ENCODE data around the gene TRMT10B. TPM values are rescaled to one million over a fixed set of nuclear protein-coding genes. Genes with fewer than 3 reads are reported as not detected.

The TRMT10B gene
- polyA plus RNA-seq, 2 of the 4 experiments (the other 2 are of a cell fraction), result 6.5 to 10.1 TPM

GRCh38 chr9:37727013-37727412 lies 26.6 kb upstream of the TRMT10B start:
- TF ChIP-seq NR3C1 (IDR thresholded peaks at IDR 0.05) (no peak), E2F6 (IDR thresholded peaks at IDR 0.05; ENCODE audit: borderline replicate concordance, low read depth) (no peak), FOXS1 (CRISPR knock-in tag; IDR thresholded peaks at IDR 0.05) (no peak), JUNB (IDR thresholded peaks at IDR 0.05) (no peak), HOXB5 (CRISPR knock-in tag; IDR thresholded peaks at IDR 0.05) (no peak), RCOR1 (IDR thresholded peaks at IDR 0.05; ENCODE audit: low read depth, low read length) (no peak), CBX2 (IDR thresholded peaks at IDR 0.05; ENCODE audit: borderline replicate concordance, low read depth) (no peak)
- Histone ChIP-seq H3K4me3 (no peak overlapping the region), H3K27ac (no peak overlapping the region), H3K9me3 (no peaks in the 10 kb centered on the region), H3K4me1 (no peaks in the 10 kb centered on the region), H3K4me2 (no peak overlapping the region)
- WGBS (ENCODE audit: missing lambda C conversion rate), result 79% methylated on average over 5 of the region's 5 CpGs
- ATAC-seq (no peak), DNase-seq (ENCODE audit: low read depth in 1 of 2, low spot score in 1 of 2) (no peak), FAIRE-seq (no peak)
- ChIA-PET POLR2A (no interaction called here), CTCF (interaction anchor here (2.1 kb wide), 1 partner anchor 11 kb away, joined by 6 read pairs; no protein-coding TSS in a partner anchor)

GRCh38 chr9:37729499-37729898 lies 24.1 kb upstream of the TRMT10B start:
- CTCF ChIA-PET, result interaction anchor here (1.5 kb wide), 1 partner anchor 25 kb away, joined by 3 read pairs; no protein-coding TSS in a partner anchor
- H3K4me1 ChIP-seq, result no peaks in the 10 kb centered on the region
- POLR2A ChIA-PET, result no interaction called here
- TF ChIP-seq CEBPB (IDR thresholded peaks at IDR 0.05) (peak in 1 of 2 experiments; percentile 54; a peak in 1 of 4 replicates), POLR2A (IDR thresholded peaks at IDR 0.05; ENCODE audit: low read length) (no peak)
- no peaks in the 10 kb centered on the region for H3K9me3 ChIP-seq
- FAIRE-seq (no peak), ATAC-seq (no peak), DNase-seq (ENCODE audit: low read depth in 1 of 2, low spot score in 1 of 2) (no peak)
- no peak overlapping the region for H3K4me3 ChIP-seq
- 69% methylated on average over 9 of the region's 9 CpGs for WGBS (ENCODE audit: missing lambda C conversion rate)
- no peak overlapping the region for H3K4me2 ChIP-seq
- no peak overlapping the region for H3K27ac ChIP-seq

GRCh38 chr9:37730256-37730655 lies 23.3 kb upstream of the TRMT10B start:
- 30% methylated on average over 3 of the region's 3 CpGs for WGBS (ENCODE audit: missing lambda C conversion rate)
- Histone ChIP-seq H3K9me3 (no peaks in the 10 kb centered on the region), H3K27ac (no peak overlapping the region), H3K4me3 (no peak overlapping the region), H3K4me1 (no peaks in the 10 kb centered on the region), H3K4me2 (no peak overlapping the region)
- ChIA-PET POLR2A (no interaction called here), CTCF (no interaction called here)
- ATAC-seq (no peak), DNase-seq (ENCODE audit: low read depth in 1 of 2, low spot score in 1 of 2) (no peak), FAIRE-seq (no peak)
- TF ChIP-seq GATA3 (IDR thresholded peaks at IDR 0.05; ENCODE audit: borderline replicate concordance) (no peak), RARB (CRISPR knock-in tag; IDR thresholded peaks at IDR 0.05) (no peak), ZSCAN20 (CRISPR knock-in tag; IDR thresholded peaks at IDR 0.05) (no peak), MYC (IDR thresholded peaks at IDR 0.05; ENCODE audit: borderline replicate concordance, low read length) (no peak)

DNA sequence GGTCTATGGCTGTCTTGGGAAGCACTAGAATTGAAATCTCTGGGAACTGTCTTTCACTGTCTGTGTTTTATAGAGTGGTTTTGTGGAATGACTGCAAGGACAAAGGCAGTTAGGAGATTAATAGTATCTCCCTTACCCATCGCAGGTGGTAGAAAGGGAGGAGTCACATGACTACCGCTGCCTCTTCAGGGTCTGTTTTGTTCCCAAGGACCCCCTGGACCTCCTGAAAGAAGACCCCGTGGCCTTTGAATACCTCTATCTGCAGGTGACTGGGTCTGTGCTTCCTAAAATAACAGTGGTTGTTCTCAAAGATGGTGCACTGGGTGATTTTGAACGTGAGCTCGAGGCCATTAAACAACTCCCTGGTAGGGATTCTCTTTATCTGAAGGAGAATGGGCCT lies 22.8 kb upstream of the TRMT10B start:
- Histone ChIP-seq H3K27ac (no peak overlapping the region), H3K9me3 (no peaks in the 10 kb centered on the region), H3K4me2 (no peak overlapping the region), H3K4me3 (no peak overlapping the region), H3K4me1 (no peaks in the 10 kb centered on the region)
- ATAC-seq, result no peak
- no peak for TF ChIP-seq REST (IDR thresholded peaks at IDR 0.05)
- TF ChIP-seq RCOR1 (IDR thresholded peaks at IDR 0.05; ENCODE audit: low read depth, low read length), result no peak
- no peak for TF ChIP-seq RFX5 (IDR thresholded peaks at IDR 0.05)
- TF ChIP-seq, protein P1, sequence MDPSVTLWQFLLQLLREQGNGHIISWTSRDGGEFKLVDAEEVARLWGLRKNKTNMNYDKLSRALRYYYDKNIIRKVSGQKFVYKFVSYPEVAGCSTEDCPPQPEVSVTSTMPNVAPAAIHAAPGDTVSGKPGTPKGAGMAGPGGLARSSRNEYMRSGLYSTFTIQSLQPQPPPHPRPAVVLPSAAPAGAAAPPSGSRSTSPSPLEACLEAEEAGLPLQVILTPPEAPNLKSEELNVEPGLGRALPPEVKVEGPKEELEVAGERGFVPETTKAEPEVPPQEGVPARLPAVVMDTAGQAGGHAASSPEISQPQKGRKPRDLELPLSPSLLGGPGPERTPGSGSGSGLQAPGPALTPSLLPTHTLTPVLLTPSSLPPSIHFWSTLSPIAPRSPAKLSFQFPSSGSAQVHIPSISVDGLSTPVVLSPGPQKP (IDR thresholded peaks at IDR 0.05; ENCODE audit: low read depth, low read length), result no peak
- no peak for TF ChIP-seq ZSCAN20 (CRISPR knock-in tag; IDR thresholded peaks at IDR 0.05)
- TF ChIP-seq GATA3 (IDR thresholded peaks at IDR 0.05; ENCODE audit: borderline replicate concordance), result no peak
- WGBS (ENCODE audit: missing lambda C conversion rate), result 59% methylated on average over 5 of the region's 5 CpGs
- DNase-seq (ENCODE audit: low read depth in 1 of 2, low spot score in 1 of 2), result no peak
- POLR2A ChIA-PET, result no interaction called here
- no peak for FAIRE-seq
- CTCF ChIA-PET, result interaction anchor here (1.1 kb wide), 1 partner anchor 15 kb away, joined by 4 read pairs; no protein-coding TSS in a partner anchor

Data from A549 (cell line).